ENCODE results near the gene ADAM15.

The ADAM15 gene

DNA sequence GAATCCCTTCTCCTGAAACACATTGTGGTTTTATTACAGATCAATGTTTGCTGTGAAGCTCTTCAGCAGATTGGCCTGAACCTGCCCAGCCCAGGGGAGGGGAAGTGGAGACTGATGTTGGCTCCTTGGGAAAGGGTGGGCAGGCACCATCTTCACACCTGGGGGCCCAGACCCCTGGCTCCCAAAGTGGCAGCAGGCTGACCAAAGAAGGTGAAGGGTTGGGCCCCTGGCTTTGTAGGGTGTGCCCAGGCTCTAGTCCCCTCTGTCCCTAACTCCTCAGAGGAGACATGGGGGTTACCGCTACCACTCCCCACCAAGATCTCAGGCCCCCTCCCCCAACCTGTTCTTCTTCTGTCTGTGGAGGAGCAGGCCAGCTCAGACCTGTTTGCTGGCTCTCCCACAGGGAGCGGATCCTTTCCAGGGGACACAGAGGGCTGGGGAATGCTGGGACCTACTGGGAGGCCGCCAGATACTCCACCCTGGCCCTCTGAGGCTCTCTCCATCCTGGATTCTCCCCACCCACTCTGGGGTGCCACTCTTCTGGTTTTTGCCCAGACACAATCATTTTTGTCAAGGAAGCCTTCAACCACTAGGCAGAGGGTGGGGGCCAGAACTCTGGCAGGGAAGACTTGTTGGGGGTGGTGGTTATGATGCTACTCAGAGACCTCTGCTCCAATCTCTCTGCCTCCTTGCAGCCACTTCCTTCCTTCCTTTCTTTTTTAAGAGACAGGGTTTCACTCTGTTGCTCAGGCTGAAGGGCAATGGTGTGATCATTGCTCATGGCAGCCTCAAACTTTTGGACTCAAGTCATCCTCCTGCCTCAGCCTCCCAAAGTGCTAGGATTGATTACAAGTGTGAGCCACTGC lies 22.5 kb downstream of the ADAM15 start:
- no peak for DNase-seq

- no peak for DNase-seq
These were observed 24.4 kb downstream of the ADAM15 start for GRCh38 chr1:155075535-155075934.

- no peak for DNase-seq
These were observed 25.3 kb downstream of the ADAM15 start for GRCh38 chr1:155076371-155076770.

DNA sequence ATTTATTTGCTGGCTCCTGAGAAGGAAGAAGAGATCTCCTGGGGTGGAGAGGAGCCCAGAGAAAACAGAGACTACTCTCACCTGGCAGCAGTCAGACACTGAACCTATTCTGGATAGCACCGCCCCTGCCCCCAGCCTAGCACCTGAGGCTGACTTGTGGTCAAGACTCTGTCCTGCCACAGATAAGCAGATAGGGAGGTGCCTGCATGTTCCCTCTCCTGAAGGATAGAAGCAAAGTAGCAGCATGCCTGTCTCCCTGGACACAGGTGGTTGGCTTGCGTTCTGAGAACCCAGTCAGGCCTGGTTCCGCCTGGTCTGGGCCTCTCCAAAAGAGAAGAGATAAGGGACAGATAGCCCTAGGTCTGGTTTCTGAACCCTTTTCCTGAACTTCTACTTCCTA lies 26.2 kb downstream of the ADAM15 start:
- no peak for DNase-seq

DNA sequence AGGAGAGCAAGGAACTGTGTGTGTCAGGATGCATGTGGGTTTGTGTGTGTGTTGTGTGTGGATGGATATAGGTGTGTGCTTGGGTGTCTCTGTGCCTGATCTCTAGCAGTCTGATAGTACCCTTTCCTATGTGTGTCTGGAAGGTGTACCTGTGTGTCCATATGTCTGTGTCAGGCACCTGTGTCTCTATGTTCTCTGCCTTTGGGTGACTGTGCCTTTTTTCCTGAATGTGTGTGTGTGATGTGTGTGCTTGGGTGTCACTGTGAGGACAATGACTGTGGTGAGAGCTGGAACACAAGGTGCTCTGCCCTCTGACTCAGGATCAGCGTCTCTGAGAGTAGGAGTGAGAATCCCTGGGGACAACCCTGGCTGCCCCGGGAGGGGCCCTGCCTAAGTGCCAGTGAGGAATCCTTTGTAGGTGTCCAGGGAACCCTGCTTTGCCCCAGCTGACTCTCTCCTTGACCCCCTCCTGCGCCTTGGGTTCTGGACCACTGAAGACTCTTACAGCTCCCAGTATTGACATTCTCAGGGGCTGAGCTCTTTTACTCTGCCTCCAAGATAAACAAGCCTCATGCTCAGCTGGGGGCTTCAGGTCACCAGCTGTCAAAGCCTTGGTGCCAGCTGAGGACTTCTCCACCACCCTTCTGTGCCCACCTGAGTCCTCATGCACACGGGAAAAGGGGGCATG lies 26.8 kb downstream of the ADAM15 start:
- DNase-seq, result peak; percentile 39

GRCh38 chr1:155078469-155079209 lies 27.5 kb downstream of the ADAM15 start, which contains the start of gene EFNA3:
Gene EFNA3, plus strand, starts transcription at chr1:155078837. Its CDS starts 105 bp downstream, at chr1:155078942.
- DNase-seq, result peak; percentile 93

DNA sequence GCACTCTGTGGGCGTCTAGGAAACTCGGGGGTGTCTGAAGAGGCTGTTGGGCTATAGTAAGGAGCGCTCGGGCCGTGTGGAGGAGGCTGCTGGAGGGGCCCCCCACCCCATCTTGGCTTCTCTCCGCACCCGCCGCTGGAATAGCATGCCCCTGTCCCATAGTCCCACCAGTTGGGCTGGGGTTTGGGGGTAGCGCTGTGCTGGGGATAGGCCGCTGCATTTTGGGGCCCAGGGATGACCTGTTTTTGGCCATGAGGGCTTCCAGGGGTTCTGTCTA lies 28.0 kb downstream of the ADAM15 start:
- no peak for DNase-seq

DNA sequence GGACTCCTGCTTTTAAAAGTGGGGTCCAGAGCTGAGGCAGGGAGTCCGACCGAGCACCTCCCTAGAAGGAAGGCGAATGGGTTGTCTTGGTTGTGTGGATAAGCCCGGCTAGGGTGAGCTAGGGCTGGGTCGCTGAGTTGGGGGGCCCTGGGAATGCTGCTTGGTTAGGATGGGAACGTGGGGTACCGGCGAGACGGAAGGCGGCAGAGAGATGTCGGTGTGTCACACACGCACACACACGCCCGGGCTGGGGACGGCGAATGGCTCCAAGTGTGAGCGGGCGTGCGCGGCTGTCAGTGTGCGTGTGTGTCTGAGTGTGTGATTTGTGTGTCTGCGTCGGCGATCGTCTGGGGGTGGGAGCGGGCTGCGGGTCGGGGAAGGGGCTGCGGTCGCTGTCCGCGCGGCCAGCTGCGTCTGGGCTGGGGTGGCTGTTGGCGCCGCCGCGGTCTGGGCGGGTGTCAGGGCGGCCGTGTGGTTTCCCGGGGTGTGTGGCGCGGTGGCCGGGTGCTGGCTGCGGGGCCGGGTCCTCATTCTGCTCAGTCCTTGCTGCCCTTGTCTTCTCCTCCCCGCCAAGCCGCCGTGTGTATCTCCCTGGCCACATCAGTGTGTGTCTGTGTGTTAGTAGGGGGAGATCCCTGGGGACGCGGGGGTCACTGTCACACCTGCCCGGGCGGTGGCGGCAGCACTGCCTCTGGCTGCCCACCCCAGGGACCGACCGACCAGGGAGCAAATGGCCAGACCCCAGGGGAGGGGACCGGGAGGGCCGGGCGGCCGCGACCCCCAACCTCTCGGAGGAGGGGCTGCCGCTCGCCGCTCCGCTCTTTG lies 28.6 kb downstream of the ADAM15 start:
- peak; percentile 54 for DNase-seq

DNA sequence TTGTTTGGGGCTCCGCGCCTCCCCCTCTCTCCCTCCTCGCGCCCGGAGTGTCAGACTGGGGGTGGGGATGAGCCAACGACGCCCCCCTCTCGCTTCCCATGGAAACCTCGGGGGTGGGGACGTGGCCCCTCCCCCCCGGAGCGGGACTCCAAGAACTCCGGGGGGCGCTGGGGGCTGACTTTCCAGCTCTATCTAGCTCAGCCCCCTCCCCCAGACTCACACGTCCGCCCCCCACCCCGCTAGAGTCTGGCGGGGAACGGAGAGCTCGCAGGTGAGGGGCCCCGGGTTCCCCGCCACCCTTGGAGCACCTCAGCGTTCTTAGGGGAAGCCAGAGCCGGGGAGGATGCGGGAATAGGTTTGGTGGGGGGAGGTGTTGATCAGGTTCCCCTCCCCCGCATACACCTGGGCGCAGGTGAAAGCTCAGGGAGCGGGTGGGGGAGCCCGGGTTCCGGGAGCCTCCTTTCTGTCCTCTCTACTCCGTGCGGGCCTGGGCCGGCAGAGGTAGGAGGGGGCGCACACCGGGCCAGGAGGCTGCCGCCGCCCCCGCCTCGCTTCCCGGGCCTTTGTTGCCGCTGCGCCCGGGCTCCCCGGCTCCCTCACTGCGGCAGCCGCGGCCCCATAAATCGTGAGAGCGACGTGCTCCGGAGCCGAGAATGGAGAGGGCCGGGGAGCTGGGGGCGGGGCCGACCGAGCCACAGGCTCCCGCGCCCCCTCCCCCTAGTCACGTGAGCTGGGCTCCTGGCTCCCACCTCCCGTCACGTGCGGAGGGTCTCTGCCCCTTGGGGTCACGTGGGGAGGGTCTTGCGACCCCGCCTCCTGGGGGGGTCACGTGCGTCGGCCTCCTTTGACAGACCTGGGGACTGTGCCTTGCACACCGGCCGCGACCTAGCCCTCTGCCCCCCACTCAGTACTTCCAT lies 29.5 kb downstream of the ADAM15 start:
- DNase-seq, result peak; percentile 98

GRCh38 chr1:155081472-155082300 lies 30.6 kb downstream of the ADAM15 start:
- DNase-seq, result no peak

DNA sequence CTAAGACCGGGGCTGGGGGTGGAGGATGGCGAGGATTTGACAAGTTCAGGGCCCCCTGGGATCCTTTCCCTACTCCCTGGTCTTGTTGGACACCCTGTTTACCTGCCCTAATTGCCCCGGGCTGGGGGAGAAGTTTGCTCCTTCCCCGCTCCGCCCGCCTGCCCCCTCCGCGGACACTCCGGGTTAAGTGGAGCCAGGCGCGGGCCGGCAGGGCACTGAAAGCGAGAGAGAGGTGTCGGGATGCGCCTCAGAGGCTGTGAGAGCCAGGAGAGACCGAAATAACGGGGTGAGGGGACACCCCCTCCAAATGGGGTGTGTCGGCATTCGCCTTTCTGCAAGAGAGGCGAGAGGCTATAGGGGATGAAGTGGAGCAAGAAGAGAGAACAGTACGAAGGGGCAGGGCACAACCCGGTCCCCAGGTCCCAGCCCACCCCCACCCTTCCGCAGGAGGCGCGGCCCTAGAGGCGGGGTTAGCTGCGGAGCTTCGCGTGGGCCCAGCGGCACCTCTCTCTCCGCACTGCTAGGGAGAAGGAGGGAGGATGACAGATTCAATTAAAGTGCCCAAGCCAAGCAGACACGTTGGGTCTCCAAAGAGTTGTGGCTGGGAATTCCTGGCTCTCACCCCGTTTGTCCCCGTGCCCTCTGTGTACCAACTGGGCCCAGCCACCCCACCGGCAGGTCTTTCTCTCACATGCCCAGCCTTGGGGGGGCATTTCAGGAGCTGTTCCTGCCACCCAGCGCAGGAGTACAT lies 31.4 kb downstream of the ADAM15 start:
- no peak for DNase-seq

DNA sequence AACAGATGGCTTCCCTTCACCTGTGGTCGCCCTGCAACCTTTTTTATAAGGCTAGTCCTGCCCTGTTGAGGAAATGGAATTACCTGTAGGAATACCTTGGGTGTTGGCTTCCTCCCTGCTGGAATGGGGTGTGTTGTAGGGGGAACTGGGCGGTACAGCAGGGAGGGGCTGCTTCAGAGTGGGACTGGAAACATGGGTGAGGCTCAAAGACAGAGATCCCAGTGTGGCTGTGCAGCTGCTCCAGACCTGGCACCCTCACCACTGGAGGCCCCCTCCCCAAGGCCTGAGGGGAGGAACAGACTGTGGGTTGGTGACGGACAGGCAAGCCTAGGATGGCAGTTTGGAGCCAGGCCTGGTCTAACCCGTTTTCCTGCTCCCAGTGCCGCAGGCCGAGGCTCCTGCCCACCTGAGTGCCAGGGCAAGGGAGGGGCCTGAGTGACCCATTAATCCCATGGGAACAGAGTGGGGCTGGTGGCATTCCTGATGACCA lies 32.0 kb downstream of the ADAM15 start:
- DNase-seq, result no peak

- DNase-seq, result peak; percentile 75
These were observed 33.0 kb downstream of the ADAM15 start for GRCh38 chr1:155083865-155084721.

- DNase-seq, result peak; percentile 99
These were observed 33.8 kb downstream of the ADAM15 start for GRCh38 chr1:155084722-155085503.

- DNase-seq, result peak; percentile 77
These were observed 34.5 kb downstream of the ADAM15 start for GRCh38 chr1:155085504-155086127.

DNA sequence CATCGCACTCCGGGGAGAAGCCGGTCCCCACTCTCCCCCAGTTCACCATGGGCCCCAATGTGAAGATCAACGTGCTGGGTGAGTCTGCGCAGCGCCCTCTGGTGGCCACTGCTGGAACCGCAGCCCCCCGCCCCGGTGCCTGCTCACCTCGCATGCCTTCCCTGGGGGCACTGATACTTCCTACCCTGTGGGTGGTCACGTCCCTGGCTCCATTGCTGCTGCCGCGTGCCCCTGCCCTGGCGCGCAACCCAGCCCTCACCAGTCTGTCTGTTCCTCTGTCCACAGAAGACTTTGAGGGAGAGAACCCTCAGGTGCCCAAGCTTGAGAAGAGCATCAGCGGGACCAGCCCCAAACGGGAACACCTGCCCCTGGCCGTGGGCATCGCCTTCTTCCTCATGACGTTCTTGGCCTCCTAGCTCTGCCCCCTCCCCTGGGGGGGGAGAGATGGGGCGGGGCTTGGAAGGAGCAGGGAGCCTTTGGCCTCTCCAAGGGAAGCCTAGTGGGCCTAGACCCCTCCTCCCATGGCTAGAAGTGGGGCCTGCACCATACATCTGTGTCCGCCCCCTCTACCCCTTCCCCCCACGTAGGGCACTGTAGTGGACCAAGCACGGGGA lies 35.1 kb downstream of the ADAM15 start:
- peak; percentile 86 for DNase-seq

Data from NCI-H345 (cell line).